NCI-H446 (cell line): ENCODE measurements around the gene DSEL.

Experiments
- DNase-seq, 2 experiments: peaks; one replicate each; lab custom pipeline; 2025; lab: John Stamatoyannopoulos, UW

Gene DSEL

GRCh38 chr18:67516539-67517443, at the start of gene DSEL:
Gene DSEL, minus strand, starts transcription at chr18:67516720. Its CDS starts 2,112 bp downstream, at chr18:67514608.
- DNase-seq, result peak; percentile 77 to 93

- DNase-seq, result no peak
These were observed 36.9 kb upstream of the DSEL start for GRCh38 chr18:67553437-67553836.

GRCh38 chr18:67550872-67551520, 34.5 kb upstream of the DSEL start:
- no peak for DNase-seq

GRCh38 chr18:67549946-67550345, 33.4 kb upstream of the DSEL start:
- DNase-seq, result no peak

- no peak for DNase-seq
These were observed 29.2 kb upstream of the DSEL start for GRCh38 chr18:67545681-67546080.

GRCh38 chr18:67540559-67540958, 24.0 kb upstream of the DSEL start:
- no peak for DNase-seq

- DNase-seq, result no peak
These were observed 15.4 kb upstream of the DSEL start for GRCh38 chr18:67531929-67532328.

GRCh38 chr18:67525328-67526099, 9.0 kb upstream of the DSEL start:
- DNase-seq, result peak in 1 of 2 experiments; percentile 64

GRCh38 chr18:67520351-67520921, 3.9 kb upstream of the DSEL start:
- no peak for DNase-seq

- no peak for DNase-seq
These were observed 3.1 kb upstream of the DSEL start for GRCh38 chr18:67519592-67519991.

- no peak for DNase-seq
These were observed 2.0 kb upstream of the DSEL start for GRCh38 chr18:67518566-67518965.

GRCh38 chr18:67517444-67517765, 885 bp upstream of the DSEL start:
- DNase-seq, result no peak

GRCh38 chr18:67515942-67516538, 480 bp downstream of the DSEL start:
- DNase-seq, result peak; percentile 18 to 66

GRCh38 chr18:67514901-67515540, 1.5 kb downstream of the DSEL start:
- DNase-seq, result no peak

- DNase-seq, result no peak
These were observed 2.1 kb downstream of the DSEL start for GRCh38 chr18:67514465-67514864.

- no peak for DNase-seq
These were observed 3.2 kb downstream of the DSEL start for GRCh38 chr18:67513280-67513679.

GRCh38 chr18:67511840-67512239, 4.7 kb downstream of the DSEL start:
- DNase-seq, result no peak

GRCh38 chr18:67510831-67511230, 5.7 kb downstream of the DSEL start:
- DNase-seq, result no peak

- no peak for DNase-seq
These were observed 6.7 kb downstream of the DSEL start for GRCh38 chr18:67509741-67510391.

GRCh38 chr18:67508146-67508545, 8.4 kb downstream of the DSEL start:
- DNase-seq, result no peak

GRCh38 chr18:67504739-67505138, 11.8 kb downstream of the DSEL start:
- DNase-seq, result no peak
